HEK293 (cell line): Measurements from ENCODE around the gene FGF19.

Experiments used
- CTCF ChIA-PET: fragments of 350-600 bp; formaldehyde crosslinking; extraction: SDS; loops from one replicate; lab custom pipeline; 2021; ENCODE audit warnings: antibody characterized with exemption; lab: Yijun Ruan, JAX
- POLR2A ChIA-PET: fragments of 300-600 bp; formaldehyde crosslinking; extraction: SDS; loops from one replicate; lab custom pipeline; 2020; ENCODE audit warnings: antibody characterized with exemption, inconsistent platforms; lab: Yijun Ruan, JAX
- H3K27ac ChIP-seq: fragments of 200-500 bp; sonication (Bioruptor generic); 2 replicates; pipeline ENCODE4 v1.5.1; 2014; ENCODE audit warnings: low read depth, low read length, control low read depth, inconsistent platforms; ENCODE audit errors: extremely low read depth
- H3K36me3 ChIP-seq, 2 experiments: fragments of 200-500 bp in 1 of 2; sonication (Bioruptor generic) in 1 of 2; 1 replicate in 1 of 2; 2 replicates in 1 of 2; pipeline ENCODE4 v1.5.1; 2014 to 2017; ENCODE audit warnings: inconsistent platforms in 2 of 2, low read length in 2 of 2; ENCODE audit not compliant: control insufficient read depth in 2 of 2, insufficient read depth in 1 of 2
- H3K4me1 ChIP-seq: fragments of 200-500 bp; sonication (Bioruptor generic); 2 replicates; pipeline ENCODE4 v1.5.1; 2014; ENCODE audit warnings: mild to moderate bottlenecking, low read length, inconsistent platforms; ENCODE audit not compliant: control insufficient read depth, insufficient read depth
- H3K4me3 ChIP-seq: 2 replicates; pipeline ENCODE4 v1.5.1; 2011; ENCODE audit warnings: low read depth, mild to moderate bottlenecking, control low read depth, low read length, moderate library complexity
- H3K9me3 ChIP-seq: fragments of 200-500 bp; sonication (Bioruptor generic); 2 replicates; pipeline ENCODE4 v1.5.1; 2014; ENCODE audit warnings: low read depth, low read length, inconsistent platforms; ENCODE audit not compliant: control insufficient read depth, insufficient read depth
- EGR2 ChIP-seq: fragments of 450-650 bp; formaldehyde crosslinking; IDR thresholded peaks from 2 replicates; pipeline ENCODE4 v1.5.1; 2016; ENCODE audit warnings: low read depth, missing biosample characterization, missing genetic modification characterization
- GLIS2 ChIP-seq: fragments of 450-650 bp; formaldehyde crosslinking; IDR thresholded peaks from 2 replicates; pipeline ENCODE4 v1.5.1; 2016; ENCODE audit warnings: missing biosample characterization, missing genetic modification characterization
- PRDM1 ChIP-seq: fragments of 450-650 bp; formaldehyde crosslinking; IDR thresholded peaks from 2 replicates; pipeline ENCODE4; 2016; ENCODE audit warnings: missing biosample characterization, missing genetic modification characterization
- ZNF24 ChIP-seq: fragments of 450-650 bp; formaldehyde crosslinking; IDR thresholded peaks from 2 replicates; pipeline ENCODE4 v1.5.1; 2016; ENCODE audit warnings: missing biosample characterization, missing genetic modification characterization
- ZNF266 ChIP-seq: fragments of 450-650 bp; formaldehyde crosslinking; IDR thresholded peaks from 2 replicates; pipeline ENCODE4 v1.5.1; 2016; ENCODE audit warnings: missing biosample characterization, missing genetic modification characterization, low read depth
- ZNF544 ChIP-seq: fragments of 450-650 bp; formaldehyde crosslinking; IDR thresholded peaks from 2 replicates; pipeline ENCODE4 v1.5.0; 2017; ENCODE audit warnings: missing biosample characterization, missing genetic modification characterization
- ZNF677 ChIP-seq: fragments of 450-650 bp; IDR thresholded peaks from 2 replicates; pipeline ENCODE4 v1.5.0; 2018; ENCODE audit warnings: missing biosample characterization, mild to moderate bottlenecking, missing genetic modification characterization, moderate library complexity
- ZNF776 ChIP-seq: fragments of 450-650 bp; formaldehyde crosslinking; IDR thresholded peaks from 2 replicates; pipeline ENCODE4 v1.5.0; 2017; ENCODE audit warnings: missing biosample characterization, missing genetic modification characterization, borderline replicate concordance
- TF ChIP-seq, protein P1 (sequence below): fragments of 450-650 bp; formaldehyde crosslinking; IDR thresholded peaks from 2 replicates; pipeline ENCODE4 v1.5.1; 2016; ENCODE audit warnings: missing biosample characterization, missing genetic modification characterization
- TF ChIP-seq, protein P2 (sequence below): fragments of 450-650 bp; formaldehyde crosslinking; IDR thresholded peaks from 2 replicates; pipeline ENCODE4 v1.5.1; 2016; ENCODE audit warnings: missing biosample characterization, missing genetic modification characterization

FGF19 gene

DNA sequence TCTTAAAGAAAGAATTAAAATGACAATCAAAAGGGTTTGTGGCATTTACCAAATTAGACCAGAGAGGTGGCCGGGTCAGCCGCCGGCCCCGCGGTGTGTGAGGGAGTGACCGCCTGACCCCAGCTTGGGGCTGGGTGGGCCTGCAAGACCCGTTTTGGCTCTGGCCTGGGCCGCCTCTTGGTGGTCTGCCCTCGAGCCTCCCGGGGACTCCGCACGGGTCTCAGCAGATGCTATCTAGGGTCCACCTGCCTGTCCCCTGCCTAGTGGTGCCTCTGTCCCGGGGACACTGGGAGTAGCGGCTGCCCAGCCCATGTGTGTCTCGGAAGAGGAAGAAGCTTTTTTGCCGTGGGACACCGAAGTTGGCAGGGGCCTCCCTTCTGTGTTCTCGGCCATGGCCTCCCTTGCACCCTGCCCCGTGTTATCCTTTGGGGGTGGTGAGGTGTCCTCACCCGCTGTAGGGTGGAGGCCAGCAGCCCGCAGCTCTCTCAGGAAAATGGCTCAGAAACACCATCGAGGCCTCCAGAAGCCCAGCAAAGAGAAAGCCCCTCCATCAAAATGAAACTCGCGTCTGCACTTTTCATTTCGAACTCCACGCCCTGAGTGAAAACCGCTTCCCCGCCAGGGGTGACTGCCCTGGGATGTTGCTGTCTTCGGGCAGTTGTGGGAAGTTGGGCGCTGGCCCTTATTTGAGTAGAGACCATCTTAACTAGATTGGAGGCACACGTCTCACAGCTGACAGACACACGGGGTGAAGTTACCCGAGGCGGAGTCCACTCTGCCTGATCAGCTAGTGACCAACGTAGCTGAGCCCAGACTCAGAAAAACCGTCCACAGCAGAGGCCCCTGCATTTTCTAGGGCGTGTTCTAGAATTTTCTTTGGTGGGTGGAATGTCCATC is 54.9 kb downstream of the FGF19 start:
- Histone ChIP-seq H3K9me3 (no peaks in the 10 kb centered on the region), H3K27ac (no peak overlapping the region)
- TF ChIP-seq ZNF677 (no peak), ZNF266 (tag by site-specific recombination) (no peak), ZNF24 (tag by site-specific recombination) (no peak), PRDM1 (tag by site-specific recombination) (no peak), ZNF776 (tag by site-specific recombination) (no peak), GLIS2 (no peak), EGR2 (tag by site-specific recombination) (no peak), ZNF544 (tag by site-specific recombination) (no peak)
- TF ChIP-seq, protein P1, sequence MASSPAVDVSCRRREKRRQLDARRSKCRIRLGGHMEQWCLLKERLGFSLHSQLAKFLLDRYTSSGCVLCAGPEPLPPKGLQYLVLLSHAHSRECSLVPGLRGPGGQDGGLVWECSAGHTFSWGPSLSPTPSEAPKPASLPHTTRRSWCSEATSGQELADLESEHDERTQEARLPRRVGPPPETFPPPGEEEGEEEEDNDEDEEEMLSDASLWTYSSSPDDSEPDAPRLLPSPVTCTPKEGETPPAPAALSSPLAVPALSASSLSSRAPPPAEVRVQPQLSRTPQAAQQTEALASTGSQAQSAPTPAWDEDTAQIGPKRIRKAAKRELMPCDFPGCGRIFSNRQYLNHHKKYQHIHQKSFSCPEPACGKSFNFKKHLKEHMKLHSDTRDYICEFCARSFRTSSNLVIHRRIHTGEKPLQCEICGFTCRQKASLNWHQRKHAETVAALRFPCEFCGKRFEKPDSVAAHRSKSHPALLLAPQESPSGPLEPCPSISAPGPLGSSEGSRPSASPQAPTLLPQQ (tag by site-specific recombination) = no peak
- TF ChIP-seq, protein P2, sequence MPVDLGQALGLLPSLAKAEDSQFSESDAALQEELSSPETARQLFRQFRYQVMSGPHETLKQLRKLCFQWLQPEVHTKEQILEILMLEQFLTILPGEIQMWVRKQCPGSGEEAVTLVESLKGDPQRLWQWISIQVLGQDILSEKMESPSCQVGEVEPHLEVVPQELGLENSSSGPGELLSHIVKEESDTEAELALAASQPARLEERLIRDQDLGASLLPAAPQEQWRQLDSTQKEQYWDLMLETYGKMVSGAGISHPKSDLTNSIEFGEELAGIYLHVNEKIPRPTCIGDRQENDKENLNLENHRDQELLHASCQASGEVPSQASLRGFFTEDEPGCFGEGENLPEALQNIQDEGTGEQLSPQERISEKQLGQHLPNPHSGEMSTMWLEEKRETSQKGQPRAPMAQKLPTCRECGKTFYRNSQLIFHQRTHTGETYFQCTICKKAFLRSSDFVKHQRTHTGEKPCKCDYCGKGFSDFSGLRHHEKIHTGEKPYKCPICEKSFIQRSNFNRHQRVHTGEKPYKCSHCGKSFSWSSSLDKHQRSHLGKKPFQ = no peak
- TF ChIP-seq, all 188 proteins: peak for 0
- no peak overlapping the region for H3K4me3 ChIP-seq
- H3K36me3 ChIP-seq = peaks cover 5 to 91% of the 10 kb centered on the region in 2 experiments; a peak in 1 of 3 replicates
- ChIA-PET CTCF (interaction anchor here (0.8 kb wide), 1 partner anchor 18 kb away, joined by 3 read pairs; no protein-coding TSS in a partner anchor), POLR2A (interaction anchor here (0.6 kb wide), 1 partner anchor 1613 kb away, joined by 3 read pairs; no protein-coding TSS in a partner anchor)
- no peaks in the 10 kb centered on the region for H3K4me1 ChIP-seq
